ENCODE measurements around the gene TRIM34.
"Not testable (repeated sequence)": the region's sequence is repeated elsewhere in the genome, so short reads cannot be mapped to it uniquely, and the experiment has no call there.

The TRIM34 gene

GRCh38 chr11:5686426-5686825 is 61.6 kb downstream of the TRIM34 start:
- DNase-seq (ENCODE audit: low spot score) = no peak

GRCh38 chr11:5688482-5688881 is 63.7 kb downstream of the TRIM34 start:
- no peak for DNase-seq (ENCODE audit: low spot score)

GRCh38 chr11:5689551-5689983 is 64.8 kb downstream of the TRIM34 start, which contains the start of gene TRIM22:
Gene TRIM22, plus strand, starts transcription at chr11:5689790. Its CDS starts 6,443 bp downstream, at chr11:5696233.
- no peak for DNase-seq (ENCODE audit: low spot score)

GRCh38 chr11:5690216-5690615 is 65.4 kb downstream of the TRIM34 start:
- DNase-seq (ENCODE audit: low spot score) = no peak

- no peak for DNase-seq (ENCODE audit: low spot score)
These were observed 65.9 kb downstream of the TRIM34 start for GRCh38 chr11:5690736-5691135.

- not testable (repeated sequence) for DNase-seq (ENCODE audit: low spot score)
These were observed 66.6 kb downstream of the TRIM34 start for GRCh38 chr11:5691238-5691963.

- DNase-seq (ENCODE audit: low spot score) = no peak
These were observed 67.2 kb downstream of the TRIM34 start for GRCh38 chr11:5691964-5692361.
